Mammary epithelial cell (primary cell): ENCODE measurements around the gene SORBS2.

Experiments used
- CTCF ChIP-seq, 2 donors: IDR thresholded peaks in 1 of 2; conservative IDR thresholded peaks in 1 of 2; 2 replicates each; pipeline ENCODE4 v1.5.1; 2011 to 2012; ENCODE audit warnings: inconsistent platforms in 2 of 2, low read length in 2 of 2, mild to moderate bottlenecking in 2 of 2, control low read depth in 1 of 2, low read depth in 1 of 2; ENCODE audit not compliant: insufficient read depth in 1 of 2; ENCODE audit errors: extremely low read depth in 1 of 2
- EZH2 ChIP-seq: IDR thresholded peaks from 2 replicates; pipeline ENCODE4 v1.6.1; 2012; ENCODE audit warnings: low read length, inconsistent platforms, borderline replicate concordance

- TF ChIP-seq CTCF (conservative IDR thresholded peaks at IDR 0.05 in 1 of 2, IDR thresholded peaks at IDR 0.05 in 1 of 2; ENCODE audit: extremely low read depth in 1 of 2, insufficient read depth in 1 of 2, low read depth in 1 of 2, low read length in 2 of 2) (no peak), EZH2 (no peak)
Measured at GRCh38 chr4:185709802-185710486, 102.0 kb downstream of the SORBS2 start.
